Stomach (tissue), 9 donors: ENCODE data around the gene NRCAM. TPM values are rescaled to one million over a fixed set of nuclear protein-coding genes. Genes with fewer than 3 reads are reported as not detected.

Experiments
- DNase-seq, 2 donors: peaks; one replicate each; pipeline versions ENCODE4 v3.0.0 to v3.0.0-alpha.2; 2013 to 2019
- H3K27ac ChIP-seq, 5 donors: fragments of 200-600 bp in 4 of 5; sonication (generic) in 4 of 5; one replicate each; pipeline ENCODE4 v1.5.1; 2013 to 2019; ENCODE audit warnings: mild to moderate bottlenecking in 1 of 5, moderate library complexity in 1 of 5
- H3K27me3 ChIP-seq, 3 donors: fragments of 200-600 bp; sonication (generic); one replicate each; pipeline ENCODE4 v1.5.1; 2017 to 2019; ENCODE audit warnings: mixed run types in 1 of 3
- H3K36me3 ChIP-seq, 4 donors: fragments of 200-600 bp; sonication (generic); 1 replicate in 3 of 4; 2 replicates in 1 of 4; pipeline ENCODE4 v1.5.1; 2016 to 2019
- H3K4me1 ChIP-seq, 4 donors: fragments of 200-600 bp; sonication (generic); one replicate each; pipeline ENCODE4 v1.5.1; 2016 to 2019
- H3K4me3 ChIP-seq, 4 donors: fragments of 200-600 bp; sonication (generic) in 3 of 4; one replicate each; pipeline ENCODE4 v1.5.1; 2016 to 2019; ENCODE audit warnings: mild to moderate bottlenecking in 1 of 4
- H3K9me3 ChIP-seq, 4 donors: fragments of 200-600 bp; sonication (generic); one replicate each; pipeline ENCODE4 v1.5.1; 2016 to 2019
- EP300 ChIP-seq: sonication (generic); formaldehyde crosslinking; IDR thresholded peaks from one replicate; pipeline ENCODE4 v1.6.1; 2017; ENCODE audit warnings: antibody characterized with exemption
- POLR2A ChIP-seq, 4 donors: fragments of 450-650 bp; IDR thresholded peaks; one replicate each; pipeline ENCODE4 v1.6.1; 2016; ENCODE audit warnings: antibody characterized with exemption in 4 of 4, control low read depth in 2 of 4, mild to moderate bottlenecking in 1 of 4, moderate library complexity in 1 of 4
- POLR2AphosphoS5 ChIP-seq, 3 donors: sonication (generic); formaldehyde crosslinking; IDR thresholded peaks; one replicate each; pipeline ENCODE4 v1.6.1; 2016; ENCODE audit warnings: antibody characterized with exemption in 3 of 3
- WGBS, 5 donors: extraction: QIAGEN DNeasy Blood & Tissue Kit in 3 of 5; methylation state at CpG; one replicate each; pipeline versions ENCODE4 v1.1.5 to v1.1.7; 2013 to 2018; 5-methylcytosine and 5-hydroxymethylcytosine counted together
- intact Hi-C: fragments of 100-400 bp; cut with DNase I; formaldehyde crosslinking; loops from one replicate; pipeline ENCODE4 v1.15.1; 2023; ENCODE audit warnings: low total_unique reads
- polyA plus RNA-seq, 3 donors: library from polyadenylated mRNA; stranded (reverse); fragments of 200-250 nt; gene quantifications; one replicate each; pipeline ENCODE4 v1.2.3, GENCODE V29; 2013
- total RNA-seq, 5 donors: library from RNA; depleted of rRNA; stranded (reverse); fragments of >200 nt; gene quantifications; one replicate each; pipeline versions ENCODE4 v1.1.0 to v1.2.3, GENCODE V29; 2014 to 2016
- TF ChIP-seq, protein P1 (sequence below), 7 experiments: fragments of 450-650 bp in 4 of 7; fragments of 200-600 bp in 3 of 7; sonication (generic) in 3 of 7; IDR thresholded peaks; one replicate each; pipeline ENCODE4 v1.5.1; 2016 to 2019; ENCODE audit warnings: antibody characterized with exemption in 7 of 7, control low read depth in 2 of 7, mild to moderate bottlenecking in 1 of 7
- donor health status: healthy with polysubstance abuse.
- donor health status: Bipolar disorder and iron deficiency.
- donor health status: healthy.

NRCAM gene
- total and polyA plus RNA-seq, 8 donors = 1.2 to 9.4 (median 2.3) TPM

DNA sequence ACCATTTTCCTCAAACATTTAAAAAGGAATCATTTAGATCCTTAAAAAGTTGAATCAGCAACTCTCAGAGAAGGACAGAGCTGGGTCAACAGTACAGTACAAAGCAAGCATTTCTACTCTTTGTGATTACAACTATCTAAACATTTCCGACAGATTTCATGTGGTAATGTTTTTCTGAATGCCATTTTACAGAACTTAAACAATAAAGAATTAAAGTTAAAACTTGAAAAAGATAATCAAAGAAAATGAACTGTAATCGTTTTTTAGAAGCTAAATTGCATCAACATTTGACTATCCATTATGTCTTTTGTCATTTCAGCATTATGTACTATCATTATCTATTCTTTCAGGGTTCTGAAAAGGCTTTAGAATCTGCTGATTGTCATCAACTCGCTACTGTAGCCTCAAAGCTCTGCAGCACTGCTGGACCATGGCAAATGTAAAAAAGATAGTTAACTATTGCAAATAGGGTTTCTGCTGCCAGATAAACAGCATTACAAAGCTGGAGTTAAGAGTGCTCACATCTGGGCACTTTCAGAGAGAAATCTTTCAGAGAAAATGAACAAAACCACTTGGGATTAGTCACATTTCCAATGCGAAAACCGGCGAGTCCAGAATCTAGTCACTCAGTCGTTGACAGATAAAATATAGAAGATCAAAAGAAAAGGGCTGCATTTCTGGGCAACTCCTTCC, 165.6 kb downstream of the NRCAM start:
- intact Hi-C loops = no loop called here
- no peak overlapping the region for H3K27ac ChIP-seq
- 21 to 39% (median 34%) methylated on average over 7 of the region's 7 CpGs for WGBS, 5 donors

DNA sequence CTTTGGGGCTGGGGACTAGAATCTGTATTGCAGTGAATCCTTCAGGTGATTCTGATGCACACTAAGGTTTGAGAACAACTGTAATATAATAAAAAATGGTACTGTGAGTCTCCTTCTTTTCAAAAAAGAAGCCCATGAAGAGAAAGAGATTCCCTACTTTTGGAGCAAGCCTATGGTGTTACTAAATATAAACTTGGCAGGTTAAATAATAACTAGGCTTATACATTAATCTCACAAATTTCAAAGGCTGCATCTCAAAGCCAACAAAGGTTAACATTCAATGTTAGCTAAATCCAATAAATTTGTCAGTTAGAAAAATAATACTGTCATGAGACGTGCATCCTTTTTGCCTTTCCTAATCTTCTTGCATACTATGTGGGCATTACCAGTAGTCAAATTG, 166.4 kb downstream of the NRCAM start:
- no peaks in the 10 kb centered on the region for H3K36me3 ChIP-seq
- DNase-seq = no peak
- intact Hi-C loops = no loop called here
- 19 to 50% (median 29%) methylated on average over 1 of the region's 1 CpG for WGBS, 5 donors
- no peaks in the 10 kb centered on the region for H3K27me3 ChIP-seq
- TF ChIP-seq POLR2AphosphoS5 (IDR thresholded peaks at IDR 0.05) = no peak
- TF ChIP-seq, protein P1, sequence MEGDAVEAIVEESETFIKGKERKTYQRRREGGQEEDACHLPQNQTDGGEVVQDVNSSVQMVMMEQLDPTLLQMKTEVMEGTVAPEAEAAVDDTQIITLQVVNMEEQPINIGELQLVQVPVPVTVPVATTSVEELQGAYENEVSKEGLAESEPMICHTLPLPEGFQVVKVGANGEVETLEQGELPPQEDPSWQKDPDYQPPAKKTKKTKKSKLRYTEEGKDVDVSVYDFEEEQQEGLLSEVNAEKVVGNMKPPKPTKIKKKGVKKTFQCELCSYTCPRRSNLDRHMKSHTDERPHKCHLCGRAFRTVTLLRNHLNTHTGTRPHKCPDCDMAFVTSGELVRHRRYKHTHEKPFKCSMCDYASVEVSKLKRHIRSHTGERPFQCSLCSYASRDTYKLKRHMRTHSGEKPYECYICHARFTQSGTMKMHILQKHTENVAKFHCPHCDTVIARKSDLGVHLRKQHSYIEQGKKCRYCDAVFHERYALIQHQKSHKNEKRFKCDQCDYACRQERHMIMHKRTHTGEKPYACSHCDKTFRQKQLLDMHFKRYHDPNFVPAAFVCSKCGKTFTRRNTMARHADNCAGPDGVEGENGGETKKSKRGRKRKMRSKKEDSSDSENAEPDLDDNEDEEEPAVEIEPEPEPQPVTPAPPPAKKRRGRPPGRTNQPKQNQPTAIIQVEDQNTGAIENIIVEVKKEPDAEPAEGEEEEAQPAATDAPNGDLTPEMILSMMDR (IDR thresholded peaks at IDR 0.05) = no peak
- TF ChIP-seq POLR2A (IDR thresholded peaks at IDR 0.05) = no peak
- TF ChIP-seq EP300 = no peak
- no peak overlapping the region for H3K27ac ChIP-seq
- H3K4me3 ChIP-seq = no peak overlapping the region
- H3K4me1 ChIP-seq = peaks cover 0 to 10% (median 3%) of the 10 kb centered on the region in 4 donors
- no peaks in the 10 kb centered on the region for H3K9me3 ChIP-seq

More for the DNA sequence above, 165.6 kb downstream of the NRCAM start:
- DNase-seq = no peak
- Histone ChIP-seq H3K4me1 (peaks cover 0 to 10% (median 3%) of the 10 kb centered on the region in 4 donors), H3K27me3 (no peaks in the 10 kb centered on the region), H3K36me3 (no peaks in the 10 kb centered on the region), H3K9me3 (no peaks in the 10 kb centered on the region), H3K4me3 (no peak overlapping the region)
- TF ChIP-seq EP300 = no peak
- TF ChIP-seq, protein P1 (IDR thresholded peaks at IDR 0.05) = no peak
- TF ChIP-seq POLR2AphosphoS5 (IDR thresholded peaks at IDR 0.05) = no peak
- no peak for TF ChIP-seq POLR2A (IDR thresholded peaks at IDR 0.05)

- H3K4me1 ChIP-seq = peaks cover 0 to 10% (median 3%) of the 10 kb centered on the region in 4 donors
- 96 to 97% (median 96%) methylated on average over 3 of the region's 3 CpGs for WGBS, 5 donors
- no peak for DNase-seq
- H3K4me3 ChIP-seq = no peak overlapping the region
- no peaks in the 10 kb centered on the region for H3K9me3 ChIP-seq
- TF ChIP-seq, protein P1 (IDR thresholded peaks at IDR 0.05) = no peak
- TF ChIP-seq POLR2A (IDR thresholded peaks at IDR 0.05) (no peak), EP300 (no peak), POLR2AphosphoS5 (IDR thresholded peaks at IDR 0.05) (no peak)
- no peaks in the 10 kb centered on the region for H3K27me3 ChIP-seq
- H3K36me3 ChIP-seq = no peaks in the 10 kb centered on the region
- intact Hi-C loops = no loop called here
- no peak overlapping the region for H3K27ac ChIP-seq
Measured at GRCh38 chr7:108287857-108288256, 168.4 kb downstream of the NRCAM start.

DNA sequence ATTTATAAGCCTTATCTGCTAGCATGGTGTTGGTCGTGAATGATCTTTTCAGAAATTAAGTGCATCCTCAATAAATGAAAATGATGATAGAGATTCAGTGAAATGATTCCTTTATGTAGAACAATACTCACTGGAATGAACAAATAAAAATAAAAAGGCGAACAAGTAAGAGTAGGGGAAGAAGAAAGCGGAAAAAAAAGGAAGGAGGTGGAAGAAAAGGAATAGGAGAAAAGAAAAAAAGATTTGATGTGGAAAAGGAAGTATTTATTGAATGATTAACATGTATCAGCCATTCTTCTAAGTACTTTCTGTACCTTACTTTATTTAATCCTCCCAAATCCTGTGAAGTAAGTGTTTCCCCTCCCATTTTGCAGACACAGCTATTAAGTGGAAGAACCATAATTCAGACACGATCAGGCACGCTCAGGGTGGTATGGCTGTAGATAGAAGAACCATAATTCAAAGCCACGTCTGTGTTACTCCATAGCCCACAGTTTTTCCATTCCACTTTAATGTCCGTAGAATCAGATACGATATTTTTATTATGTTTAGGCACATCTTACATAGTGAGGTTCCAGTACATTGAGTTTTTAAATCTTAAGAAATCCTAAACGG, 169.8 kb downstream of the NRCAM start:
- Histone ChIP-seq H3K27me3 (no peaks in the 10 kb centered on the region), H3K4me3 (no peak overlapping the region), H3K9me3 (no peaks in the 10 kb centered on the region), H3K4me1 (peaks cover 0 to 10% (median 3%) of the 10 kb centered on the region in 4 donors), H3K36me3 (no peaks in the 10 kb centered on the region), H3K27ac (no peak overlapping the region)
- TF ChIP-seq, protein P1 (IDR thresholded peaks at IDR 0.05) = no peak
- TF ChIP-seq EP300 = no peak
- no peak for TF ChIP-seq POLR2A (IDR thresholded peaks at IDR 0.05)
- no peak for TF ChIP-seq POLR2AphosphoS5 (IDR thresholded peaks at IDR 0.05)
- intact Hi-C loops = no loop called here
- no peak for DNase-seq
- 80 to 89% (median 84%) methylated on average over 9 of the region's 9 CpGs for WGBS, 5 donors
